H1 (cell line): ENCODE results near the gene PLSCR5. TPM values are rescaled to one million over a fixed set of nuclear protein-coding genes. Genes with fewer than 3 reads are reported as not detected.

ENCODE experiments used
- polyA plus RNA-seq, 7 experiments: library from polyadenylated mRNA; depleted of rRNA in 3 of 7; stranded (reverse) in 5 of 7; unstranded in 2 of 7; fragments of >200 nt in 5 of 7; fragments of 200-250 nt in 2 of 7; gene quantifications; 1 replicate in 5 of 7; 2 replicates in 1 of 7; 4 replicates in 1 of 7; pipeline versions ENCODE4 v1.2.1 to v1.2.3, GENCODE V29; 2011 to 2013; ENCODE audit warnings: missing spikeins in 2 of 7, mixed read lengths in 2 of 7
- total RNA-seq: library from RNA; stranded (reverse); fragmentation: NEBNext Ultra II Directional; extraction: Animal tissue kit (Norgen Biotek cat#: 25700); gene quantifications from 2 replicates; pipeline ENCODE4 v1.2.1, GENCODE V29; 2021
- TF ChIP-seq, protein P1 (sequence below): IDR thresholded peaks from 2 replicates; pipeline ENCODE4 v1.6.1; 2011; ENCODE audit warnings: low read length, improper control_type of control experiment

Gene PLSCR5
- total and polyA plus RNA-seq, 2 of the 8 experiments (the other 6 are each of a cell fraction or from before 2014, with no cell fraction given), result not detected

DNA sequence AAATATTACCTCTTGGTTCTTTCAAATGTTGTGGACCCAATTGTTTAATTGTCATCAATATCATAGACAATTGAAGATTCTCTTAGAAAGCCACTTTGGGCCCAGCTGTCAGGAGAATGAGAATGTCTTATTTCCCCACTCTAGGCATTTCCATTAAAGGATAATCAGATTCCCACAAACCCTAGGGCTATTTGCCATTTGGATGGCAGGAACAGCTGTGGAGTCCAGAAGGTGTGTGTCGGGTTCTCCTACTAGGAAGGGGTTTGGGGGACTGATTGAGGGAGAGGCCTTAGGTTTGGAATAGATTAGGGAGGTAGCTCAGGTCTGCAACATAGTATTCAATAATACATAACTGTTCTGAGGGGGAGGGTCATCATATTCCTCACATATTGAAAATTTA lies 35.2 kb upstream of the PLSCR5 start (continued):
- TF ChIP-seq, protein P1, sequence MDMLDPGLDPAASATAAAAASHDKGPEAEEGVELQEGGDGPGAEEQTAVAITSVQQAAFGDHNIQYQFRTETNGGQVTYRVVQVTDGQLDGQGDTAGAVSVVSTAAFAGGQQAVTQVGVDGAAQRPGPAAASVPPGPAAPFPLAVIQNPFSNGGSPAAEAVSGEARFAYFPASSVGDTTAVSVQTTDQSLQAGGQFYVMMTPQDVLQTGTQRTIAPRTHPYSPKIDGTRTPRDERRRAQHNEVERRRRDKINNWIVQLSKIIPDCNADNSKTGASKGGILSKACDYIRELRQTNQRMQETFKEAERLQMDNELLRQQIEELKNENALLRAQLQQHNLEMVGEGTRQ, result no peak
